GM12865 (cell line): ENCODE data around the gene SPAG16.

Experiments
- DNase-seq: peaks from one replicate; pipeline ENCODE4 v3.0.0; 2010; ENCODE audit warnings: low read depth
- H3K4me3 ChIP-seq: 2 replicates; pipeline ENCODE4 v1.5.1; 2011; ENCODE audit warnings: mild to moderate bottlenecking, low read depth, low read length, control low read depth
- CTCF ChIP-seq: IDR thresholded peaks from 2 replicates; pipeline ENCODE4 v1.5.1; 2011; ENCODE audit warnings: low read length, control low read depth, low read depth, inconsistent platforms; ENCODE audit not compliant: insufficient read depth; ENCODE audit errors: missing control alignments

SPAG16 gene

DNA sequence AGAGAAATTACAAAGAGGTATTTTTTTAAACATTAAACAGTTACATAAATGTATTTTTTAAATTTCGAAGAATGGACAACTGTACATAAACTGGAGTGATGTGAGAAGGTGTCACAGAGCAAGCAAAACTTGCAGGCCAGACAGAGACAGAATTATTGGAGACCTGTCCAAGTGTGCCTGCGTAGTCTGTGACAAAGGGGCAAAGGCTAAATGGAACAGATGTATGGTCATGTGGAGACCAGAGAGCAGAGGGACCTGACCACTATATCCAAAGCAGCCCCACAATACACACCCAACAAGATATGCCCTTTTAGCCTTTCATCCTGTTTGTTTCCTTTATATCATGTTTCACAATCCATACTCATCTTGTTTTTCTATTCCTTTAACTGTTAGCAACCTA is 901.3 kb downstream of the SPAG16 start:
- H3K4me3 ChIP-seq, result no peak overlapping the region
- no peak for TF ChIP-seq CTCF
- no peak for DNase-seq

GRCh38 chr2:214192711-214193110 is 908.4 kb downstream of the SPAG16 start:
- no peak overlapping the region for H3K4me3 ChIP-seq
- DNase-seq, result no peak
- no peak for TF ChIP-seq CTCF

GRCh38 chr2:214193943-214194342 is 909.7 kb downstream of the SPAG16 start:
- DNase-seq, result no peak
- no peak overlapping the region for H3K4me3 ChIP-seq
- no peak for TF ChIP-seq CTCF

DNA sequence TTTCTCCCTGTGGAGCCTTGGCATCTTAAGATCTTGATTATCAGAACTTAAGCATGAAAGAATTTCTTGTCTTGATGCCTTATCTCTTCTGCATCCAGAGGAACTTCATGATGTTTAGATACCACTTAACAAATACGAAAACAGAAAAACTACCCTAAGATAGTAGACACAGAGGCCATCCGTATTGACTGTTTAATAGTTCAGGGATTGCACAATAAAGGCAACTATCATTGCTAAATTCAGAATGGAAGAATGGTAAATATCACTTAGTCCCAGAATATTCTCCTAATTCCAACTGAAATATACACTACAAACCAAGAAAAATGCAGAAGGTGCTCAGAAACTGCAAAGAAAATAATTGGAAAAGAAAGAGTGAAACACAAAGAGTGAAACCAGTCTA is 912.0 kb downstream of the SPAG16 start:
- no peak for TF ChIP-seq CTCF
- no peak overlapping the region for H3K4me3 ChIP-seq
- DNase-seq, result no peak

DNA sequence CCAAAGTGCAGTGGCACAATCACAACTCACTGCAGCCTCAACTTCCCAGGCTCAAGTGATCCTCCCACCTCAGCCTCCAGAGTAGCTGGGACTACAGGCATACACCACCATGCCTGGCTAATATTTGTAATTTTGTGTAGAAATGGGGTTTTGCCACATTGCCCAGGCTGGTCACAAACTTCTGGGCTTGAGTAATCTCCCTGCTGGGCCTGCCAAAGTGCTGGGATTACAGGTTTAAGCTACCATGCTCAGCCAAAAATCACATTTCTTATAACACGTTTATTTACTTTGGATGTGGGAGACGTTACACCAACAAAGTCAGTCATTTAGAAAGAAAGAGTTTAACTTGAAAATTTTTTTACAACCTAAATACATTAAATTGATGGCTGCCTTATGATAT is 917.6 kb downstream of the SPAG16 start:
- TF ChIP-seq CTCF, result no peak
- H3K4me3 ChIP-seq, result no peak overlapping the region
- no peak for DNase-seq

DNA sequence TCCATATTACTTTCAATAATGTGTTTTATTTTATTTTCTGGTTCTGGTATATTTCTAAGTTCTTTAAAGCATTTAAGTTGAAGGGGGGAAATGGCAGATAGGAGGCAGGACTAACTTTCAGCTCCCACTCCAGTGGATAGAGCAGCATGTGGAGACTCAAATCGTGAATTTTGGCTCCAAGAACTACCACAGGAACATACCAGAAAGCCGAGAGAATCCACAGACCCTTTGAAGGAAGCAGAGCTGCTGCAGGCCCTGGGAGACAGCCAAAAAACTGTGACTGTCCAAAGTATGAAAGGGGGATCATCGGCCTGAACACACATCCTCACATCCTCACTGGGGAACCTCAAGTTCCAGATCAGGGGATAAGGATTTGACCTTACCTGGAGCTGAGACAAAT is 919.0 kb downstream of the SPAG16 start:
- DNase-seq, result no peak
- TF ChIP-seq CTCF, result no peak
- no peak overlapping the region for H3K4me3 ChIP-seq

- no peak for TF ChIP-seq CTCF
- no peak overlapping the region for H3K4me3 ChIP-seq
- DNase-seq, result peak; percentile 10
Observed at GRCh38 chr2:214203744-214204289, 919.6 kb downstream of the SPAG16 start.
